Lower lobe of right lung (tissue), 2 donors: ENCODE results near the gene SNRPA. TPM values are rescaled to one million over a fixed set of nuclear protein-coding genes. Genes with fewer than 3 reads are reported as not detected.

ENCODE experiments used
- ATAC-seq, 2 donors: fragments of 200-7000 bp; cut with Tn5 transposase; one replicate each; pipeline ENCODE4 v1.9.1; 2020 to 2022; ENCODE audit warnings: mild to moderate bottlenecking in 2 of 2, moderate library complexity in 2 of 2
- DNase-seq: peaks from one replicate; pipeline ENCODE4 v3.0.0-alpha.2; 2020
- H3K27ac ChIP-seq: fragments of 200-600 bp; one replicate; pipeline ENCODE4 v1.8.0; 2022
- H3K27me3 ChIP-seq: fragments of 200-600 bp; one replicate; pipeline ENCODE4 v1.8.0; 2022; ENCODE audit warnings: low read depth
- H3K36me3 ChIP-seq: fragments of 200-600 bp; one replicate; pipeline ENCODE4 v1.8.0; 2022; ENCODE audit warnings: mild to moderate bottlenecking
- H3K4me1 ChIP-seq: fragments of 200-600 bp; one replicate; pipeline ENCODE4 v1.8.0; 2022
- H3K4me3 ChIP-seq: fragments of 200-600 bp; one replicate; pipeline ENCODE4 v1.8.0; 2022; ENCODE audit warnings: mild to moderate bottlenecking
- H3K9me3 ChIP-seq: fragments of 200-600 bp; one replicate; pipeline ENCODE4 v1.8.0; 2022
- CTCF ChIP-seq: fragments of 200-600 bp; IDR thresholded peaks from one replicate; pipeline ENCODE4 v1.8.0; 2022; ENCODE audit warnings: antibody characterized with exemption, mild to moderate bottlenecking
- intact Hi-C: fragments of 100-400 bp; cut with DNase I; formaldehyde crosslinking; loops from one replicate; pipeline ENCODE4 v1.11.0; 2022
- total RNA-seq: library from RNA; stranded (reverse); fragmentation: NEBNext Ultra II Directional; extraction: Animal tissue kit (Norgen Biotek cat#: 25700); gene quantifications from one replicate; pipeline ENCODE4 v1.2.1, GENCODE V29; 2021
- donor health status: DM: no; HTN: yes; CAD: no; lungs with severe emphysema.

SNRPA gene
- total RNA-seq, 1 donor from 2014 or later, result 44.8 TPM

DNA sequence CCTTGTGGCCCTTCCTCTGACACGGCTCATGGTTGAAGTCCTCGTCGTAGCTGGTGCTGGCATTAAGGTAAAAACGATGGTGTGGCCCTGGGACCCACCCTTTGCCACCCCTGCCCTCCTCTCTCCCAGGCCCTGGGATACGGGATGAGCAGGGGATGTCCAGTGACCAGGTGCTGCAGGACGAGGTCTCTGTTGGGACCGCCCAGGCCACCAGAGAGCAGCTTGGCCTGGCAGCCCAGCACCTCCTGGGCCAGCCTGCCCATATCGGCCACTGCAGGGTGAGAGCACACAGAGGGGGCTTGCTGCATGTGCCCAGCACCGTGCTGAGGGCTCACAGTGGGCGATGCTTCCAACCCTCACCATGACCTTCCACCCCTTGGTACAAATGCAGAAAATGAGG, 7.1 kb upstream of the SNRPA start:
- DNase-seq, result no peak
- intact Hi-C loops, result no loop called here

GRCh38 chr19:40744554-40745401, 6.2 kb upstream of the SNRPA start:
- DNase-seq (peak; percentile 63), ATAC-seq (peak; percentile 67 to 80)
- peaks cover 14% of the 10 kb centered on the region for H3K36me3 ChIP-seq
- H3K4me1 ChIP-seq, result peaks cover 53% of the 10 kb centered on the region
- peak; percentile 17 for TF ChIP-seq CTCF
- no peaks in the 10 kb centered on the region for H3K27me3 ChIP-seq
- H3K27ac ChIP-seq, result peak overlapping the region; percentile 72
- H3K9me3 ChIP-seq, result no peaks in the 10 kb centered on the region
- intact Hi-C loops, result no loop called here
- H3K4me3 ChIP-seq, result peak overlapping the region; percentile 30

More for the DNA sequence above, 7.1 kb upstream of the SNRPA start:
- TF ChIP-seq CTCF, result no peak
- Histone ChIP-seq H3K27me3 (no peaks in the 10 kb centered on the region), H3K4me3 (peak overlapping the region; percentile 30), H3K36me3 (peaks cover 22% of the 10 kb centered on the region), H3K27ac (peak overlapping the region; percentile 72), H3K9me3 (no peaks in the 10 kb centered on the region), H3K4me1 (peaks cover 45% of the 10 kb centered on the region)
- ATAC-seq, result no peak

DNA sequence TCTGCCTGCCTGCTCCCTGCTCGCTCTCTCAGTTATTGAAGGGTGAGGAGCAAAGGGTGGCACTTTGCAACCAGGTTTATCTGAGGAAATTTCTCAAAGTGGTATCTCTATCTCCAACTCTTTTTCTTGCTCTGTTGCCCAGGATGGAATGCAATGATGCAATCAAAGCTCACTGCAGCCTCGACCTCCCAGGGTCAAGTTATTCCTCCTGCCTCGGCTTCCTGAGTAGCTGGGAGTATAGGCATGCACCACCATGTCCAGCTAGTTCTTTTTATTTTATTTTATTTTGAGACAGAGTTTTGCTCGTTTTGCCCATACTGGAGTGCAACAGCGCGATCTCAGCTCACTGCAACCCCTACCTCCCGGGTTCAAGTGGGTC, 5.6 kb upstream of the SNRPA start:
- no peaks in the 10 kb centered on the region for H3K9me3 ChIP-seq
- ATAC-seq, result no peak

GRCh38 chr19:40747536-40747935, 3.5 kb upstream of the SNRPA start:
- intact Hi-C loops, result no loop called here
- Histone ChIP-seq H3K4me1 (peaks cover 53% of the 10 kb centered on the region), H3K27me3 (no peaks in the 10 kb centered on the region), H3K9me3 (no peaks in the 10 kb centered on the region), H3K4me3 (no peak overlapping the region), H3K36me3 (no peaks in the 10 kb centered on the region), H3K27ac (peak overlapping the region; percentile 90)
- no peak for TF ChIP-seq CTCF
- DNase-seq (no peak), ATAC-seq (no peak)

More for the DNA sequence above, 5.6 kb upstream of the SNRPA start:
- no peak for TF ChIP-seq CTCF
- no peaks in the 10 kb centered on the region for H3K27me3 ChIP-seq
- peak overlapping the region; percentile 29 for H3K4me3 ChIP-seq
- intact Hi-C loops, result no loop called here
- DNase-seq, result no peak
- H3K36me3 ChIP-seq, result peaks cover 8% of the 10 kb centered on the region
- peaks cover 49% of the 10 kb centered on the region for H3K4me1 ChIP-seq
- peak overlapping the region; percentile 72 for H3K27ac ChIP-seq

DNA sequence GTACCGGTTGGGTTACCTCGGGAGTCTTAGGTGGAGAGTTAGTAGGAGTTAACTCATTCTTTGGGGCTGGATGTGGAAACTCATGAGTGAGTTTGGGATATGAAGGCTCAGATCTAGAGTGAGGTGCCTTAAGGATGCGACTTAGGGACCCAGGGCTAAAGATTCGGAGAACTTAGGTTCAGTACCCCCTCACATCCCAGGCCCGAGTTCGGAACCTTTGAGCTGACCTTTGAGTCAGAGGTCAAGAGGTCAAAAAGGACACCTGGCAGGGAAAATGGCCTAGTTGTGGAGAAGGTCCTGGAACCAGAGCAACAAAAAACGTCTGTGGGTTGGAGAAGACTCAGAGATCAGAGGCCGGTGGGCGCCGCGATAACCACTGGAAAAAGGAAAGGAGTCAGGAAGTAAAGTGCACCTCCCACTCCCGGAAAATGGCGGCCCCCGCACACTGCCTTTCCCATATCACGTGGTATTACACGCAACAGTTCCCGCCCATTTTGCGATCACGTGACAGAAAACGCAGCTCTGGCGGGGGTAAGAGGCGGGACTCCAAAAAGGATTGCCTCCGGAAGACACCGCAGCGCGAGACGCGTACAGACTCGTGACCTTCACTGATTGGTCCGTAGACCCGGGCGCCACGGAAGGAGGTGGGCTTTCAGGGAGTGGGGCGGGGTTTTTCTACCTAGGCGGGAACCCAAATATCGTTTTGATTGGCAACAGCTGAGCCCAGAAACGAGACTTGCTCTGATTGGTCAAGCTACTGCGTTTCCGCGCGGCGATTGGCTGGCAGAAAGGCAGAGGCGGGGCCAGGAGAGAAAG, 737 bp upstream of the SNRPA start, which contains the start of gene ACTMAP:
Gene ACTMAP (minus strand): TSS at position 420 of the 816 bp plus-strand sequence. CDS start 674 bp downstream, outside the sequence.
- no peaks in the 10 kb centered on the region for H3K9me3 ChIP-seq
- H3K27me3 ChIP-seq, result no peaks in the 10 kb centered on the region
- intact Hi-C loops, result no loop called here
- ATAC-seq, result peak; percentile 94 to 97
- H3K4me1 ChIP-seq, result peaks cover 65% of the 10 kb centered on the region
- peak; percentile 99 for DNase-seq
- TF ChIP-seq CTCF, result no peak
- H3K4me3 ChIP-seq, result peak within 1 kb of the TSS; percentile 63
- peak within 1 kb of the TSS; percentile 93 for H3K27ac ChIP-seq
- H3K36me3 ChIP-seq, result peaks cover 13% of the 10 kb centered on the region
